IPS-15b (cell line): ENCODE measurements around the gene PPDPF.
"Not testable (repeated sequence)": the region's sequence is repeated elsewhere in the genome, so short reads cannot be mapped to it uniquely, and the experiment has no call there.

Experiments used
- H3K27me3 ChIP-seq: one replicate; pipeline ENCODE4 v1.6.1; 2013; ENCODE audit warnings: low read length; ENCODE audit not compliant: control insufficient read depth, insufficient read depth
- H3K36me3 ChIP-seq: one replicate; pipeline ENCODE4 v1.6.1; 2013; ENCODE audit warnings: low read length; ENCODE audit not compliant: control insufficient read depth, insufficient read depth
- H3K4me1 ChIP-seq: one replicate; pipeline ENCODE4 v1.6.1; 2013; ENCODE audit warnings: mild to moderate bottlenecking, low read length; ENCODE audit not compliant: control insufficient read depth, insufficient read depth
- H3K4me3 ChIP-seq: one replicate; pipeline ENCODE4 v1.5.1; 2013; ENCODE audit warnings: low read depth, low read length
- H3K9ac ChIP-seq: one replicate; pipeline ENCODE4 v1.6.1; 2013; ENCODE audit warnings: low read depth, mild to moderate bottlenecking, low read length
- H3K9me3 ChIP-seq: one replicate; pipeline ENCODE4 v1.6.1; 2013; ENCODE audit warnings: mild to moderate bottlenecking, low read length; ENCODE audit not compliant: control insufficient read depth, insufficient read depth

PPDPF gene

DNA sequence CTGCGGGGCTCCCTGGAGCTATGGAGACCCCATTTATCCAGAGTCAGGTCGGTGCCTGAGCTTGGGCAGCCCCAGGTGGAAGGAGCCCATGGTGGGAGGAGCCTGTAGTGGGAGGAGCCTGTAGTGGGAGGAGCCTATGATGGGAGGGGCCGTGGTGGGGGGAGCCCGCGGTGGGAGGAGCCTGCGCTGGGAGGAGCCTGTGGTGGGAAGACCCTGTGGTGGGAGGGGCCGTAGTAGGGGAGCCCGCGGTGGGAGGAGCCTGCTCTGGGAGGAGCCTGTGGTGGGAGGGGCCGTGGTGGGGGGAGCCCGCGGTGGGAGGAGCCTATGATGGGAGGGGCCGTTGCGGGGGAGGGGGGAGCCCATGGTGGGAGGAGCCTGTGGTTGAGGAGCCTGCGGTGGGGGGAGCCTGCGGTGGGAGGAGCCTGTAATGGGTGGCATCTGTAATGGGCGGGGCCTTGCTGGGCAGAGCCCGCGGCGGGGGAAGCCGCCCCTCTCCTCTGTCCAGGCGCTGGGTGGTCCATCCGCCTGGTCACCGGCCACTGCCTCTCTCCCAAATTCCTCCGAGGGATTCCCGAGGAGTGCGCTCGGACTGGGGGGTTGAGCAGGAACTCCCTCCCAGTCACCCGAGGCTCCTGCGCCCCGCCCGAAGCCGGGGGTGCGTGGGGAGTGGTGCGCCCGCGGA, 32.8 kb downstream of the PPDPF start:
- Histone ChIP-seq H3K9me3 (no peaks in the 10 kb centered on the region), H3K4me3 (peak overlapping the region; percentile 67), H3K36me3 (no peaks in the 10 kb centered on the region), H3K4me1 (peaks cover 6% of the 10 kb centered on the region), H3K9ac (peak overlapping the region; percentile 47), H3K27me3 (no peaks in the 10 kb centered on the region)

DNA sequence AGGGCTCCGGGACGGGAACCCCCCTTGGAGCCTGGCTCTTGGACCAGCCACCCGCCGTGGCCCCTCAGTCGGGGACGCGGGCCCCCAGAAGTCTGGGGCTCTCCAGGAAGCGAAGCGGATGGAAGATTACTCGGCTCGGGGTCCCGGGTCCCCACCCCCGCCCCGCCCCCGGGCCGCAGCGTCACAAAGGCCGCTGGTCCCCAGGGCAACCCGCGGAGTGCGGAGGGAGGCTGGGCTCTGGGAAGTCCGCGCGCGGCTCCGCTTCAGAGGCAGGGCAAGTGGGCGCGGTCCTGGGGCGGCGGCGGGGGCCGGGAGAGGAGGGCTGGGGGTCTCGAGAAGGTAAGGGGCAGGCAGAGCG, 33.3 kb downstream of the PPDPF start, which contains the start of gene FNDC11:
FNDC11 (plus strand) TSS at position 227 of the 358 bp plus-strand sequence. CDS start 1,505 bp downstream, outside the sequence.
- Histone ChIP-seq H3K9ac (peak within 1 kb of the TSS; percentile 65), H3K27me3 (no peaks in the 10 kb centered on the region)

DNA sequence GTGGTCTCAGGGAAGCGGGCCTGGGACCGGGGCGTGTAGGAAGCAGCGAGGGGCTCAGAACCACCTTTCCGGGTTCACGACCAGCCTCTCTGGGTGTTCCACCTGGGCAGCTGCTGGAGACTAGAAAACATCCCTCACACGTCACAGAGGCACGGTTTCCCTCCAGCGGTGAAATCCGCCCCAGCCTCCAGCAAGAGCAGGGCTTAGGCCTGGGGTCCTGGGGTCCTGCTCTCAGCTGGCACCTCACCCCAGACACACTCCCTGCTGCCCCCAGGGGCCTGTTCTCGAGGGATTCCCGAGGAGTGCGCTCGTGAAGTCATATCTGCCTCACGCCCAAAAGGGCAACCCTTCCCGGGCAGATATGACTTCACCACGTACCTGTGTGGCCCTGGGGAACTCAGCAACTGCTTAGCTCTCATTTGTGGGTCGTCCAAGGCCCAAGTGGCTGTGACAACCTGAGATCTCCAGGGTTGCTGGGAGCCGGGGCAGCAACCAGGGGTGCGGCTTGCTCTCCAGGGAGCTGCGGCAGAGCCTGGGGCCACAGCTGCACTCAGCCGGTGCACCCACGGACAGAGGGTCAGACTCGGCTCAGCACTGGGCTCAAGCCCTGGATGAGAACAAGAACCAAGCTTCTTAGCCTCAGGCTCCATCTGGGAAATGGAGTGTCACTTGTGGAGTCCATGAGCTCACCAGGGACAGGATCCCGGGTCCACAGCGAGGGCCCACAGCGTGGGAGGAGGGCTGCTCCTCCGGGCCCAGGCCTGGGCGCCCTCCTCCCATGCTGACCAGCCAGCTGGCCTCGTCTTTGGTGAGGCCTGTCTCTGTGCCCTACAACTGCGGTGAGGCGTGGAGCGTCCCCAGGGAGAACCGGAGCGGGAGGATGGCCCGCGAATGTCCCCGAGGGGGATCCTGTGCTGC, 34.1 kb downstream of the PPDPF start:
- Histone ChIP-seq H3K9ac (peak overlapping the region; percentile 65), H3K9me3 (no peaks in the 10 kb centered on the region), H3K27me3 (no peaks in the 10 kb centered on the region), H3K4me3 (peak overlapping the region; percentile 41), H3K36me3 (no peaks in the 10 kb centered on the region), H3K4me1 (peaks cover 3% of the 10 kb centered on the region)

More for the DNA sequence above, 33.3 kb downstream of the PPDPF start, which contains the start of gene FNDC11:
- peaks cover 3% of the 10 kb centered on the region for H3K4me1 ChIP-seq
- no peaks in the 10 kb centered on the region for H3K36me3 ChIP-seq
- peak within 1 kb of the TSS; percentile 67 for H3K4me3 ChIP-seq
- H3K9me3 ChIP-seq = no peaks in the 10 kb centered on the region

DNA sequence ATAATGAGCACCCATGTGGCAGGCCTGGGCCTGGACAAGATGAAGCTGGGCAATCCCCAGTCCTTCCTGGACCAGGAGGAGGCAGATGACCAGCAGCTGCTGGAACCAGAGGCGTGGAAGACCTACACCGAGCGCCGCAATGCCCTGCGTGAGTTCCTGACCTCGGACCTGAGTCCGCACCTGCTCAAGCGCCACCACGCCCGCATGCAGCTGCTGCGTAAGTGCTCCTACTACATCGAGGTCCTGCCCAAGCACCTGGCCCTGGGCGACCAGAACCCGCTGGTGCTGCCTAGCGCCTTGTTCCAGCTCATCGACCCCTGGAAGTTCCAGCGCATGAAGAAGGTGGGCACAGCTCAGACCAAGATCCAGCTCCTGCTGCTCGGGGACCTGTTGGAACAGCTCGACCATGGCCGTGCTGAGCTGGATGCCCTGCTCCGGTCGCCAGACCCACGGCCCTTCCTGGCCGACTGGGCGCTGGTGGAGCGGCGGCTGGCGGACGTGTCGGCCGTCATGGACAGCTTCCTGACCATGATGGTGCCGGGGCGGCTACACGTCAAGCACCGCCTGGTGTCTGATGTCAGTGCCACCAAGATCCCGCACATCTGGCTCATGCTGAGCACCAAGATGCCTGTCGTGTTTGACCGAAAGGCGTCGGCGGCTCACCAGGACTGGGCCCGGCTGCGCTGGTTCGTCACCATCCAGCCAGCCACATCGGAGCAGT, 35.3 kb downstream of the PPDPF start:
- no peak overlapping the region for H3K4me3 ChIP-seq
- peaks cover 8% of the 10 kb centered on the region for H3K36me3 ChIP-seq
- peaks cover 3% of the 10 kb centered on the region for H3K4me1 ChIP-seq
- H3K9ac ChIP-seq = no peak overlapping the region
- H3K27me3 ChIP-seq = no peaks in the 10 kb centered on the region
- no peaks in the 10 kb centered on the region for H3K9me3 ChIP-seq

DNA sequence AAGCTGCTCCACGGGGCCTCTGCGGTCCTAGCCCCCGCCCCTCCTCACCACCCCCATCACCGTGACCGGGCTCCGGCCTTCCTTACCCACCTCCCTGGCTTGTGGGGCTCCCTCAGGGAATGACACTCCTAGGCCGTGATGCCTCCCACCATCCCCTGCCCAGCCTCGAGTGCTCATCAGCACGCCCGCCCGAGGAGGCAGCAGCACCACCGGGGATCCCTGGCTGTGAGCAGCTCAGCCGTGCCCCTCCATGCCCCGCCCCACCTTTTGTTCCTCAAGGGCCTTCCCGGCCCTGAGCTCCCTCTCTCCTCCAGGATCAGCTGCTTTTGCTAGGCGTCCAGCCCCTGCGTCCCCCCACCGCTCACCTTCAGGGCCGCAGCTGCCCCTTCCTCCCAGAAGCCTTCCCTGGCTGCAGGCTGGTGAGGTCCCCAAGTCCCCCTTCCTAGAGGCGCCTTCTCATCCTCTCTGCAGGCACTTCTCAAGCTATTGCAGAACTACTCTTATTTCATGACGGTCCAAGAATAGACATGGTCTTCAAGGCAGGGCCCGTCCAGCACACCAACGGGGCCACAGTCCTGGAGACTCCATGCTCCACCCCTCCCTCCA, 36.4 kb downstream of the PPDPF start:
- H3K36me3 ChIP-seq = peaks cover 15% of the 10 kb centered on the region
- H3K9me3 ChIP-seq = no peaks in the 10 kb centered on the region
- H3K4me3 ChIP-seq = no peak overlapping the region
- no peak overlapping the region for H3K9ac ChIP-seq
- H3K27me3 ChIP-seq = no peaks in the 10 kb centered on the region
- H3K4me1 ChIP-seq = peaks cover 3% of the 10 kb centered on the region

DNA sequence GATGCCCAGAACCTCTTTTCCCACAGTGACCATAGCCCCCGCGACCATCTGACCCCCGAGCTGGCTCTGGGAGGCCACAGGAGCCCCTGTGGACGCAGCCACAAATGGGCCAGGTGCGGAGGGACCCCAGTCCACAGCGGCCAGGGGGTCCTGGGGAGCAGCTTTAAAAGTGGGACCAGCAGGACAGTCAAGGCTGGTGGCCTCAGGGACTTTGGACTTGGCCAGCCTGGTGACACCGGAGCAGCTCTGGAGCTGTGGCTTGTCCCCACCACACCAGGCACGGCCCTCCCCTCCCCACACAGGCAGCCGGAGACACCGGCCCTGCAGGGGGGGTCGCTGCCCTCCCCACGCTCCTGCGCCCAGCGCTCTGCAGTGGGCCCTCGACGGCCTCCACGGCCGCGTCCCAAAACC, 36.9 kb downstream of the PPDPF start:
- H3K4me1 ChIP-seq = peaks cover 3% of the 10 kb centered on the region
- no peak overlapping the region for H3K9ac ChIP-seq
- peaks cover 15% of the 10 kb centered on the region for H3K36me3 ChIP-seq
- H3K4me3 ChIP-seq = no peak overlapping the region
- no peaks in the 10 kb centered on the region for H3K27me3 ChIP-seq
- H3K9me3 ChIP-seq = no peaks in the 10 kb centered on the region

DNA sequence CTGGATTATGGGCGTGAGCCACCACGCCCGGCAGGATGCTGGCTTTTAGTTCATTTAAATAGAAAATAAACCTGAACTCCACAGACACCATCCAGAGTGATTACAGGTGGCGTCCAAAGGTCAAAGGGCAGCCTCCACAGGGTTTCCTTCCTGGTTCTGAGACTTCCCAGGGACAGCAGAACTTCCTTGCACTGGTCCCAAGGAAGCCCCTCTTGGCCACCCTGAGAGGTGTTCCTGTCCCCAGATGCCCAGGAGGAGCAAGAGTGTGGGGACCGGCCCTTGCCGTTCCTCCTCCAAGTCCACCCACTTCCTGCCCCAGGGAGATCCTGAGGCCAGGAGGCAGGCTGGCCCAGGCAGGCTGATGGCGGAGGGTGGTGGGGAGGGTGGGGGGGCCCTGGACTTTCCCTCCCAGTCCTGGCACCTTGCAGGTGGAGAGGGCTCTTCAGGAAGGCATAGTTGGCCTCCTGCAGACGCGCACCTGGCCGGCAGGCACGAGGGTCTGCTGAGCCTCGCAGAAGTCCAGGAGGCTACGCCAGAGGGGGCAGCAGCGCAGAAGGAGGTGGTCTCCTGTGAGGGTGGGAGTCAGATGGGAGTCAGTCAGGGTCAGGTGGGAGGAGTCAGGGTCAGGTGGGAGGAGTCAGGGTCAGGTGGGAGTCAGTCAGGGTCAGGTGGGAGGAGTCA, 38.4 kb downstream of the PPDPF start:
- Histone ChIP-seq H3K4me1 (no peaks in the 10 kb centered on the region), H3K9ac (no peak overlapping the region), H3K9me3 (no peaks in the 10 kb centered on the region), H3K36me3 (peaks cover 20% of the 10 kb centered on the region), H3K4me3 (no peak overlapping the region), H3K27me3 (no peaks in the 10 kb centered on the region)

DNA sequence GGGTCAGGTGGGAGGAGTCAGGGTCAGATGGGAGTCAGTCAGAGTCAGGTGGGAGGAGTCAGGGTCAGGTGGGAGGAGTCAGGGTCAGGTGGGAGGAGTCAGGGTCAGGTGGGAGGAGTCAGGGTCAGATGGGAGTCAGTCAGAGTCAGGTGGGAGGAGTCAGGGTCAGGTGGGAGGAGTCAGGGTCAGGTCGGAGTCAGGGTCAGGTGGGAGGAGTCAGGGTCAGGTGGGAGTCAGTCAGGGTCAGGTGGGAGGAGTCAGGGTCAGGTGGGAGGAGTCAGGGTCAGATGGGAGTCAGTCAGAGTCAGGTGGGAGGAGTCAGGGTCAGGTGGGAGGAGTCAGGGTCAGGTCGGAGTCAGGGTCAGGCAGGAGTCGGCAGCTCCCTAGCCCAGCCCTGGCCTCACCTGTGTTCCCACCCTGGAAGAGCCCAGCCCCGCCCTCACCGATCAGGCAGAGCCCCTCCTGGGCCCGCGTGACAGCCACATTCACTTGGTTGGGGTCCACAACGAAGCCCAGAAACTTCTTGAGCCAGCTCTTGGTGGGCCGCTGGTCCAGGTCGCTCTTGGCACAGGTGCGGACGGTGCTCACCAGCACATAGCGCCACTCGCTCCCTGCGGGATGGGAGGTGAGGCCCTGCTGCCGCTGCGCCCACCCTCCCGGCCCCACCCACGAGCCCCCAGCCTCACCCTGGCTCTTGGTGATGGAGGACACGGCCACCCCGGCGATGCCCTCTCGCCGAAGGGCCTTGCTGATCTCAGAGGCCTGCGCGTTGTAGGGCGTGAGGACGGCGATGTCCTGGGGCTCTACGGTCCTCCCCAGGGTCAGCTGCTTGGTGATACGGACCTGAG, 39.1 kb downstream of the PPDPF start:
- not testable (repeated sequence) for H3K9me3 ChIP-seq, H3K4me3 ChIP-seq, H3K27me3 ChIP-seq, H3K4me1 ChIP-seq, H3K9ac ChIP-seq
- H3K36me3 ChIP-seq = peaks cover 26% of the 10 kb centered on the region

DNA sequence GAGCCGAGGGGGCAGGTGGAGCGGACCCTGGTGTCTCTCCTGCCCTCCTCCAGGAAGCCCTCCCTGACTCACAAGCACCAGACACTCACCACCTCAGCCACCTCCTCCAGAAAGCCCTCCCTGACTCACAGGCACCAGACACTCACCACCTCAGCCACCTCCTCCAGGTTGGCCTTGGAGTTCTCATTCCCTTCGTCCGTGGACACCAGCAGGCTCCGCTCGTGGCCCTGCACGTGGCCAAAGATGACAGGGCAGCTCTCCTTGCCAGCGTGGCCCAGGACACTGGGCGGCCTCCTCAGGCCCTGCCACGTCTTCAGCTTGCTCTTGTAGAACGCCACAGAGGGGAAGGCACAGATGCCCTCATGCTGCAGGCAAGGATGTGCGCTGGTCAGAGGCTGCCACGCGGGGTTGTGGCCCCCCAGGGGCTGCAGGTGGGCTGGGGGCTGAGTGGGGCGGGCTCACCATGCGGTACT, 39.8 kb downstream of the PPDPF start:
- no peaks in the 10 kb centered on the region for H3K9me3 ChIP-seq
- no peak overlapping the region for H3K4me3 ChIP-seq
- H3K4me1 ChIP-seq = no peaks in the 10 kb centered on the region
- no peak overlapping the region for H3K9ac ChIP-seq
- peaks cover 30% of the 10 kb centered on the region for H3K36me3 ChIP-seq
- H3K27me3 ChIP-seq = no peaks in the 10 kb centered on the region

DNA sequence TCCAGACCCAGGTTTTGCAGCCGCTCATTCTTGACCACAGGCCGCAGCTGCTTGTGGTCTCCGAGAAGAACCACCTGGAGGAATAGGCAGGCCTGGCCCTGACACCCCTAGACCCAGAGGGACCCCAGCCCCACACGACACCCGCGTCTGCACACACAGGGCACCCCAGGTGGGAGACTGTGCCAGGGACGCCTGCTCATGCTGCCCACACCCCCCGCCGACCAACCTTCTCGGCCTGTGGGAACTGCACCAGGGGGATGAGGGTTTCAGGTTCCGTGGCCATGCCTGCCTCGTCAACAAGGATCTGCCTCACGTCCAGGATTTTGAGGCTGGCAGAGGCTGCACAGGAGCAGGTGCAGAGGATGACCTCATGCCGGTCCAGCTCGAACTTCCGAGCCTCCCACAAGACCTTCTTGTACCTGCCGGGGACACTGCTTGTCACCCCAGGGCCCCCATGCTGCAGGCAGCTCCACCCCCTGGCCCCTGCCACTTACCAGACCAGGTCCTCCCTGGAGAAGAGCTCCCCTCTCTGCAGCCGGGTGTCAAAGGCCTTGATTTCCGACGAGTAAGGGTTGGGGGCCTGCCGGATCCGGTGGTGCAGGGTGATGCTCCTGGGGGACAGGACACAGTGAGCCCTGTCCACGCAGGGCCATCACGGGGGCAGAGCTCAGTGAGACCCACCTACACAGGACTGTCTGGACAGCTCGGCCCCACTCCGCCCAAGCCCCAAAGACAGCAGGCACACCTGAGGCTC, 40.5 kb downstream of the PPDPF start:
- Histone ChIP-seq H3K27me3 (no peaks in the 10 kb centered on the region), H3K4me3 (no peak overlapping the region), H3K9me3 (no peaks in the 10 kb centered on the region), H3K36me3 (peaks cover 35% of the 10 kb centered on the region), H3K9ac (no peak overlapping the region), H3K4me1 (no peaks in the 10 kb centered on the region)
